ENCODE data around the gene KLHL40.
"Not testable (repeated sequence)": the region's sequence is repeated elsewhere in the genome, so short reads cannot be mapped to it uniquely, and the experiment has no call there.

KLHL40 gene

GRCh38 chr3:42704136-42704841 is 19.0 kb downstream of the KLHL40 start:
- no peak for DNase-seq (ENCODE audit: low read depth)

- DNase-seq (ENCODE audit: low read depth): no peak
Measured at GRCh38 chr3:42705058-42705767, 19.9 kb downstream of the KLHL40 start.

GRCh38 chr3:42705962-42706585 is 20.7 kb downstream of the KLHL40 start:
- no peak for DNase-seq (ENCODE audit: low read depth)

GRCh38 chr3:42706721-42707619 is 21.6 kb downstream of the KLHL40 start:
- DNase-seq (ENCODE audit: low read depth): no peak

GRCh38 chr3:42707620-42708355 is 22.5 kb downstream of the KLHL40 start:
- DNase-seq (ENCODE audit: low read depth): no peak

- DNase-seq (ENCODE audit: low read depth): no peak
Measured at GRCh38 chr3:42708611-42709151, 23.3 kb downstream of the KLHL40 start.

GRCh38 chr3:42709621-42710020 is 24.3 kb downstream of the KLHL40 start:
- DNase-seq (ENCODE audit: low read depth): no peak

- DNase-seq (ENCODE audit: low read depth): no peak
Measured at GRCh38 chr3:42710323-42711021, 25.1 kb downstream of the KLHL40 start.

GRCh38 chr3:42711491-42712343 is 26.4 kb downstream of the KLHL40 start:
- no peak for DNase-seq (ENCODE audit: low read depth)

- DNase-seq (ENCODE audit: low read depth): no peak
Measured at GRCh38 chr3:42712344-42712648, 27.0 kb downstream of the KLHL40 start.

GRCh38 chr3:42712688-42713372 is 27.5 kb downstream of the KLHL40 start:
- no peak for DNase-seq (ENCODE audit: low read depth)

GRCh38 chr3:42713747-42714146 is 28.4 kb downstream of the KLHL40 start:
- DNase-seq (ENCODE audit: low read depth): no peak

- DNase-seq (ENCODE audit: low read depth): no peak
Measured at GRCh38 chr3:42714171-42714852, 29.0 kb downstream of the KLHL40 start.

- no peak for DNase-seq (ENCODE audit: low read depth)
Measured at GRCh38 chr3:42717306-42717705, 32.0 kb downstream of the KLHL40 start.

GRCh38 chr3:42718338-42718737 is 33.0 kb downstream of the KLHL40 start:
- DNase-seq (ENCODE audit: low read depth): no peak

- no peak for DNase-seq (ENCODE audit: low read depth)
Measured at GRCh38 chr3:42719002-42719401, 33.7 kb downstream of the KLHL40 start.

- DNase-seq (ENCODE audit: low read depth): no peak
Measured at GRCh38 chr3:42720126-42720525, 34.8 kb downstream of the KLHL40 start.

GRCh38 chr3:42721690-42722089 is 36.4 kb downstream of the KLHL40 start:
- peak; percentile 28 for DNase-seq (ENCODE audit: low read depth)

GRCh38 chr3:42722442-42722841 is 37.1 kb downstream of the KLHL40 start:
- not testable (repeated sequence) for DNase-seq (ENCODE audit: low read depth)

All from fibroblast of gingiva (primary cell).